HEK293 (cell line): Measurements from ENCODE around the gene IGSF10.

ENCODE experiments used
- BCL11B ChIP-seq: fragments of 450-650 bp; formaldehyde crosslinking; IDR thresholded peaks from 2 replicates; pipeline ENCODE4 v1.5.1; 2016; ENCODE audit warnings: low read depth, missing biosample characterization, missing genetic modification characterization
- BCL6B ChIP-seq: fragments of 450-650 bp; formaldehyde crosslinking; IDR thresholded peaks from 2 replicates; pipeline ENCODE4 v1.5.1; 2017; ENCODE audit warnings: missing biosample characterization, missing genetic modification characterization
- SALL2 ChIP-seq: fragments of 450-650 bp; formaldehyde crosslinking; IDR thresholded peaks from 2 replicates; pipeline ENCODE4 v1.5.0; 2017; ENCODE audit warnings: missing biosample characterization, mild to moderate bottlenecking, missing genetic modification characterization, borderline replicate concordance
- ZBTB21 ChIP-seq: fragments of 450-650 bp; formaldehyde crosslinking; IDR thresholded peaks from 2 replicates; pipeline ENCODE4 v1.5.1; 2017; ENCODE audit warnings: missing biosample characterization, missing genetic modification characterization
- ZBTB49 ChIP-seq: fragments of 450-650 bp; formaldehyde crosslinking; IDR thresholded peaks from 2 replicates; pipeline ENCODE4 v1.5.1; 2016; ENCODE audit warnings: missing biosample characterization, missing genetic modification characterization, low read depth
- ZBTB7A ChIP-seq: fragments of 450-650 bp; formaldehyde crosslinking; IDR thresholded peaks from 2 replicates; pipeline ENCODE4 v1.5.1; 2016; ENCODE audit warnings: low read depth, missing biosample characterization, missing genetic modification characterization
- ZBTB8A ChIP-seq: fragments of 450-650 bp; formaldehyde crosslinking; IDR thresholded peaks from 2 replicates; pipeline ENCODE4 v1.5.1; 2016; ENCODE audit warnings: missing biosample characterization, missing genetic modification characterization
- ZFP37 ChIP-seq: fragments of 450-650 bp; formaldehyde crosslinking; IDR thresholded peaks from 2 replicates; pipeline ENCODE4 v1.5.1; 2016; ENCODE audit warnings: missing biosample characterization, missing genetic modification characterization
- ZNF112 ChIP-seq: fragments of 450-650 bp; formaldehyde crosslinking; IDR thresholded peaks from 2 replicates; pipeline ENCODE4 v1.5.0; 2017; ENCODE audit warnings: missing biosample characterization, missing genetic modification characterization
- ZNF133 ChIP-seq: fragments of 450-650 bp; formaldehyde crosslinking; IDR thresholded peaks from 2 replicates; pipeline ENCODE4 v1.5.1; 2016; ENCODE audit warnings: missing biosample characterization, missing genetic modification characterization
- ZNF146 ChIP-seq: fragments of 450-650 bp; formaldehyde crosslinking; IDR thresholded peaks from 2 replicates; pipeline ENCODE4 v1.5.1; 2016; ENCODE audit warnings: missing biosample characterization, missing genetic modification characterization
- ZNF184 ChIP-seq: fragments of 450-650 bp; IDR thresholded peaks from 2 replicates; pipeline ENCODE4 v1.5.1; 2018; ENCODE audit warnings: missing biosample characterization, mild to moderate bottlenecking, missing genetic modification characterization
- ZNF221 ChIP-seq: fragments of 450-650 bp; formaldehyde crosslinking; IDR thresholded peaks from 2 replicates; pipeline ENCODE4 v1.5.1; 2017; ENCODE audit warnings: missing biosample characterization, missing genetic modification characterization, borderline replicate concordance
- ZNF248 ChIP-seq: fragments of 450-650 bp; formaldehyde crosslinking; IDR thresholded peaks from 2 replicates; pipeline ENCODE4 v1.5.1; 2017; ENCODE audit warnings: missing biosample characterization, missing genetic modification characterization
- ZNF26 ChIP-seq: fragments of 450-650 bp; formaldehyde crosslinking; IDR thresholded peaks from 2 replicates; pipeline ENCODE4 v1.5.1; 2016; ENCODE audit warnings: missing biosample characterization, missing genetic modification characterization
- ZNF335 ChIP-seq: fragments of 450-650 bp; formaldehyde crosslinking; conservative IDR thresholded peaks from 2 replicates; pipeline ENCODE4 v1.5.1; 2016; ENCODE audit warnings: missing biosample characterization, missing genetic modification characterization
- ZNF350 ChIP-seq: fragments of 450-650 bp; formaldehyde crosslinking; IDR thresholded peaks from 2 replicates; pipeline ENCODE4 v1.5.0; 2017; ENCODE audit warnings: missing biosample characterization, mild to moderate bottlenecking, missing genetic modification characterization
- ZNF37A ChIP-seq: fragments of 450-650 bp; IDR thresholded peaks from 2 replicates; pipeline ENCODE4 v1.5.1; 2018; ENCODE audit warnings: missing biosample characterization, missing genetic modification characterization
- ZNF426 ChIP-seq: fragments of 450-650 bp; formaldehyde crosslinking; IDR thresholded peaks from 2 replicates; pipeline ENCODE4 v1.5.1; 2017; ENCODE audit warnings: missing biosample characterization, missing genetic modification characterization, mild to moderate bottlenecking, inconsistent platforms, moderate library complexity
- ZNF518A ChIP-seq: fragments of 450-650 bp; formaldehyde crosslinking; conservative IDR thresholded peaks from 2 replicates; pipeline ENCODE4 v1.5.1; 2016; ENCODE audit warnings: low read depth, missing biosample characterization, missing genetic modification characterization
- ZNF529 ChIP-seq: fragments of 450-650 bp; formaldehyde crosslinking; IDR thresholded peaks from 2 replicates; pipeline ENCODE4 v1.5.1; 2017; ENCODE audit warnings: missing genetic modification characterization, missing biosample characterization; ENCODE audit not compliant: insufficient replicate concordance
- ZNF561 ChIP-seq: fragments of 450-650 bp; IDR thresholded peaks from 2 replicates; pipeline ENCODE4 v1.5.1; 2018; ENCODE audit warnings: missing biosample characterization, missing genetic modification characterization, borderline replicate concordance
- ZNF600 ChIP-seq: fragments of 450-650 bp; formaldehyde crosslinking; IDR thresholded peaks from 2 replicates; pipeline ENCODE4 v1.5.1; 2016; ENCODE audit warnings: missing biosample characterization, missing genetic modification characterization
- ZNF624 ChIP-seq: fragments of 450-650 bp; formaldehyde crosslinking; IDR thresholded peaks from 2 replicates; pipeline ENCODE4 v1.5.1; 2017; ENCODE audit warnings: missing biosample characterization, missing genetic modification characterization
- ZNF768 ChIP-seq: fragments of 450-650 bp; formaldehyde crosslinking; IDR thresholded peaks from 2 replicates; pipeline ENCODE4 v1.5.1; 2018; ENCODE audit warnings: missing biosample characterization, mild to moderate bottlenecking, missing genetic modification characterization
- ZSCAN18 ChIP-seq: fragments of 450-650 bp; formaldehyde crosslinking; IDR thresholded peaks from 2 replicates; pipeline ENCODE4 v1.5.1; 2016; ENCODE audit warnings: missing biosample characterization, missing genetic modification characterization
- ZSCAN4 ChIP-seq: fragments of 450-650 bp; formaldehyde crosslinking; IDR thresholded peaks from 2 replicates; pipeline ENCODE4 v1.5.1; 2017; ENCODE audit warnings: missing biosample characterization, missing genetic modification characterization
- ZXDB ChIP-seq: fragments of 450-650 bp; formaldehyde crosslinking; IDR thresholded peaks from 2 replicates; pipeline ENCODE4 v1.5.1; 2016; ENCODE audit warnings: missing biosample characterization, missing genetic modification characterization

Gene IGSF10

GRCh38 chr3:151460774-151461450 lies at the start of gene IGSF10 (continued):
- no peak for TF ChIP-seq ZNF768 (tag by site-specific recombination)
- TF ChIP-seq SALL2 (tag by site-specific recombination): no peak
- TF ChIP-seq ZNF350: no peak
- TF ChIP-seq ZFP37 (tag by site-specific recombination): no peak
- TF ChIP-seq BCL6B (tag by site-specific recombination): no peak
- TF ChIP-seq ZBTB7A (tag by site-specific recombination): no peak
- TF ChIP-seq ZNF600 (tag by site-specific recombination): peak; percentile 94
- no peak for TF ChIP-seq ZBTB49 (tag by site-specific recombination)
- TF ChIP-seq ZSCAN18: no peak
- no peak for TF ChIP-seq ZNF248 (tag by site-specific recombination)
- no peak for TF ChIP-seq ZXDB (tag by site-specific recombination)
- no peak for TF ChIP-seq ZNF112 (tag by site-specific recombination)
- TF ChIP-seq ZBTB21 (tag by site-specific recombination): no peak
- TF ChIP-seq ZNF26 (tag by site-specific recombination): no peak
- TF ChIP-seq ZNF624 (tag by site-specific recombination): no peak
- TF ChIP-seq ZSCAN4 (tag by site-specific recombination): no peak
- no peak for TF ChIP-seq BCL11B
- no peak for TF ChIP-seq ZNF561 (tag by site-specific recombination)
- TF ChIP-seq ZNF335 (tag by site-specific recombination): peak; percentile 40; the same call in 1 of the 2 replicates
- TF ChIP-seq ZBTB8A (tag by site-specific recombination): no peak; the same call in 1 of the 2 replicates
- no peak for TF ChIP-seq ZNF529 (tag by site-specific recombination)
- no peak for TF ChIP-seq ZNF146 (tag by site-specific recombination)
- no peak for TF ChIP-seq ZNF37A
- no peak for TF ChIP-seq ZNF221 (tag by site-specific recombination)
- no peak for TF ChIP-seq ZNF133 (tag by site-specific recombination)
- TF ChIP-seq ZNF426 (tag by site-specific recombination): no peak
- no peak for TF ChIP-seq ZNF184
- TF ChIP-seq ZNF518A (tag by site-specific recombination): no peak
